PFSK-1 (cell line): ENCODE results near the gene GNGT1.

Experiments used
- FOXP2 ChIP-seq: optimal IDR thresholded peaks from 2 replicates; pipeline ENCODE3; 2011; ENCODE audit warnings: borderline replicate concordance, control low read depth, inconsistent platforms; ENCODE audit not compliant: insufficient read depth; ENCODE audit errors: extremely low read length, extremely low read depth
- POLR2AphosphoS5 ChIP-seq: IDR thresholded peaks from 2 replicates; pipeline ENCODE4 v1.6.1; 2012; ENCODE audit warnings: low read depth, mild to moderate bottlenecking, control low read depth, low read length, moderate library complexity
- REST ChIP-seq, 2 experiments: IDR thresholded peaks; 2 replicates each; pipeline versions ENCODE4 v1.6.1 to v1.8.0; 2011 to 2012; ENCODE audit warnings: low read depth in 2 of 2, low read length in 2 of 2, control low read depth in 1 of 2, inconsistent platforms in 1 of 2, mild to moderate bottlenecking in 1 of 2, moderate library complexity in 1 of 2; ENCODE audit not compliant: insufficient read depth in 1 of 2
- SIN3A ChIP-seq: IDR thresholded peaks from 2 replicates; pipeline ENCODE4 v1.6.1; 2012; ENCODE audit warnings: mild to moderate bottlenecking, low read length, moderate library complexity, borderline replicate concordance; ENCODE audit not compliant: insufficient read depth
- TAF1 ChIP-seq: IDR thresholded peaks from 2 replicates; pipeline ENCODE4 v1.6.1; 2012; ENCODE audit warnings: low read length, control low read depth, borderline replicate concordance; ENCODE audit not compliant: insufficient read depth

The GNGT1 gene

GRCh38 chr7:93882468-93882867, 23.9 kb upstream of the GNGT1 start:
- TF ChIP-seq POLR2AphosphoS5 (no peak), TAF1 (no peak), SIN3A (no peak), FOXP2 (no peak), REST (IDR thresholded peaks at IDR 0.05; ENCODE audit: insufficient read depth in 1 of 2, low read depth in 2 of 2, low read length in 2 of 2) (no peak)

- TF ChIP-seq REST (IDR thresholded peaks at IDR 0.05; ENCODE audit: insufficient read depth in 1 of 2, low read depth in 2 of 2, low read length in 2 of 2), result no peak
- no peak for TF ChIP-seq FOXP2
Measured at GRCh38 chr7:93883078-93883916, 23.1 kb upstream of the GNGT1 start.

- TF ChIP-seq REST (IDR thresholded peaks at IDR 0.05; ENCODE audit: insufficient read depth in 1 of 2, low read depth in 2 of 2, low read length in 2 of 2) (no peak), FOXP2 (no peak), TAF1 (no peak), POLR2AphosphoS5 (no peak), SIN3A (no peak)
Measured at GRCh38 chr7:93883917-93884345, 22.4 kb upstream of the GNGT1 start.

GRCh38 chr7:93884541-93884940, 21.8 kb upstream of the GNGT1 start:
- TF ChIP-seq REST (IDR thresholded peaks at IDR 0.05; ENCODE audit: insufficient read depth in 1 of 2, low read depth in 2 of 2, low read length in 2 of 2) (no peak), POLR2AphosphoS5 (no peak), SIN3A (no peak), FOXP2 (no peak), TAF1 (no peak)

- no peak for TF ChIP-seq FOXP2
- no peak for TF ChIP-seq POLR2AphosphoS5
- no peak for TF ChIP-seq TAF1
- no peak for TF ChIP-seq SIN3A
- TF ChIP-seq REST (IDR thresholded peaks at IDR 0.05; ENCODE audit: insufficient read depth in 1 of 2, low read depth in 2 of 2, low read length in 2 of 2), result no peak
Measured at GRCh38 chr7:93889261-93889660, 17.1 kb upstream of the GNGT1 start.
